ENCODE results near the gene C1orf198.

The C1orf198 gene
- long read RNA-seq, donor 1, transcript C1orf198-201 (4 exons, 3,858 nt) = major isoform, 18 of 35 reads
- long read RNA-seq, donor 1, partial matches to known transcripts = 16 of 35 reads
- long read RNA-seq, donor 1, other reads (novel, unspliced or antisense) = 0 of 35 reads
- long read RNA-seq, donor 2, transcript C1orf198-201 (4 exons, 3,858 nt) = major isoform, 21 of 31 reads
- long read RNA-seq, donor 2, partial matches to known transcripts = 10 of 31 reads
- long read RNA-seq, donor 2, other reads (novel, unspliced or antisense) = 0 of 31 reads
- long read RNA-seq, donor 3, transcript C1orf198-201 (4 exons, 3,858 nt) = major isoform, 20 of 20 reads
- long read RNA-seq, donor 3, partial matches to known transcripts = 0 of 20 reads
- long read RNA-seq, donor 3, other reads (novel, unspliced or antisense) = 0 of 20 reads
- long read RNA-seq, donor 4, transcript C1orf198-201 (4 exons, 3,858 nt) = major isoform, 26 of 42 reads
- long read RNA-seq, donor 4, partial matches to known transcripts = 16 of 42 reads
- long read RNA-seq, donor 4, other reads (novel, unspliced or antisense) = 0 of 42 reads
- long read RNA-seq, donor 5, transcript C1orf198-201 (4 exons, 3,858 nt) = major isoform, 15 of 20 reads
- long read RNA-seq, donor 5, partial matches to known transcripts = 5 of 20 reads
- long read RNA-seq, donor 5, other reads (novel, unspliced or antisense) = 0 of 20 reads
- long read RNA-seq, donor 6, transcript C1orf198-201 (4 exons, 3,858 nt) = major isoform, 23 of 23 reads
- long read RNA-seq, donor 6, partial matches to known transcripts = 0 of 23 reads
- long read RNA-seq, donor 6, other reads (novel, unspliced or antisense) = 0 of 23 reads
- long read RNA-seq, donor 7, transcript C1orf198-201 (4 exons, 3,858 nt) = major isoform, 37 of 68 reads
- long read RNA-seq, donor 7, partial matches to known transcripts = 31 of 68 reads
- long read RNA-seq, donor 7, other reads (novel, unspliced or antisense) = 0 of 68 reads
- long read RNA-seq, donor 8, transcript C1orf198-201 (4 exons, 3,858 nt) = major isoform, 28 of 48 reads
- long read RNA-seq, donor 8, partial matches to known transcripts = 19 of 48 reads
- long read RNA-seq, donor 8, other reads (novel, unspliced or antisense) = 0 of 48 reads

- DNase-seq = peak; percentile 97
These were observed at the start of gene C1orf198 for GRCh38 chr1:230867903-230868735. Gene C1orf198 (minus strand): TSS chr1:230868521. CDS start chr1:230868512, 9 bp downstream.

- peak; percentile 28 for DNase-seq
These were observed 49.2 kb upstream of the C1orf198 start for GRCh38 chr1:230917284-230918135.

- no peak for DNase-seq
These were observed 48.4 kb upstream of the C1orf198 start for GRCh38 chr1:230916587-230917283.

- no peak for DNase-seq
These were observed 46.8 kb upstream of the C1orf198 start for GRCh38 chr1:230915078-230915477.

GRCh38 chr1:230913496-230913895 is 45.2 kb upstream of the C1orf198 start:
- no peak for DNase-seq

- DNase-seq = no peak
These were observed 42.4 kb upstream of the C1orf198 start for GRCh38 chr1:230910755-230911117.

GRCh38 chr1:230909974-230910754 is 41.8 kb upstream of the C1orf198 start:
- DNase-seq = peak; percentile 12

GRCh38 chr1:230907472-230908205 is 39.3 kb upstream of the C1orf198 start:
- DNase-seq = no peak

- DNase-seq = no peak
These were observed 37.9 kb upstream of the C1orf198 start for GRCh38 chr1:230906226-230906625.

- no peak for DNase-seq
These were observed 37.4 kb upstream of the C1orf198 start for GRCh38 chr1:230905733-230906132.

- DNase-seq = no peak
These were observed 34.1 kb upstream of the C1orf198 start for GRCh38 chr1:230902349-230902923.

- no peak for DNase-seq
These were observed 33.4 kb upstream of the C1orf198 start for GRCh38 chr1:230901671-230902070.

GRCh38 chr1:230900984-230901383 is 32.7 kb upstream of the C1orf198 start:
- DNase-seq = no peak

- DNase-seq = no peak
These were observed 31.5 kb upstream of the C1orf198 start for GRCh38 chr1:230899841-230900251.

- no peak for DNase-seq
These were observed 30.4 kb upstream of the C1orf198 start for GRCh38 chr1:230898748-230899147.

- no peak for DNase-seq
These were observed 29.8 kb upstream of the C1orf198 start for GRCh38 chr1:230898144-230898543.

- DNase-seq = no peak
These were observed 28.5 kb upstream of the C1orf198 start for GRCh38 chr1:230896779-230897178.

GRCh38 chr1:230895452-230895851 is 27.1 kb upstream of the C1orf198 start:
- DNase-seq = no peak
